ENCODE data around the gene ATP2B1. TPM values are rescaled to one million over a fixed set of nuclear protein-coding genes. Genes with fewer than 3 reads are reported as not detected.

ATP2B1 gene
- total RNA-seq, 1 experiment from 2014 or later: 48.5 TPM

GRCh38 chr12:89673603-89674002 is 35.0 kb downstream of the ATP2B1 start:
- H3K79me2 ChIP-seq (ENCODE audit: low read length): peaks cover 99% of the 10 kb centered on the region
- H3K4me3 ChIP-seq (ENCODE audit: low read length): no peak overlapping the region
- H3K27me3 ChIP-seq (ENCODE audit: low read length): no peaks in the 10 kb centered on the region
- DNase-seq (no peak), ATAC-seq (no peak)
- H3K36me3 ChIP-seq (ENCODE audit: low read depth, low read length): peaks cover 4% of the 10 kb centered on the region; the same call in 1 of the 2 replicates
- no peak overlapping the region for H2AFZ ChIP-seq (ENCODE audit: low read length)
- TF ChIP-seq, protein P1, sequence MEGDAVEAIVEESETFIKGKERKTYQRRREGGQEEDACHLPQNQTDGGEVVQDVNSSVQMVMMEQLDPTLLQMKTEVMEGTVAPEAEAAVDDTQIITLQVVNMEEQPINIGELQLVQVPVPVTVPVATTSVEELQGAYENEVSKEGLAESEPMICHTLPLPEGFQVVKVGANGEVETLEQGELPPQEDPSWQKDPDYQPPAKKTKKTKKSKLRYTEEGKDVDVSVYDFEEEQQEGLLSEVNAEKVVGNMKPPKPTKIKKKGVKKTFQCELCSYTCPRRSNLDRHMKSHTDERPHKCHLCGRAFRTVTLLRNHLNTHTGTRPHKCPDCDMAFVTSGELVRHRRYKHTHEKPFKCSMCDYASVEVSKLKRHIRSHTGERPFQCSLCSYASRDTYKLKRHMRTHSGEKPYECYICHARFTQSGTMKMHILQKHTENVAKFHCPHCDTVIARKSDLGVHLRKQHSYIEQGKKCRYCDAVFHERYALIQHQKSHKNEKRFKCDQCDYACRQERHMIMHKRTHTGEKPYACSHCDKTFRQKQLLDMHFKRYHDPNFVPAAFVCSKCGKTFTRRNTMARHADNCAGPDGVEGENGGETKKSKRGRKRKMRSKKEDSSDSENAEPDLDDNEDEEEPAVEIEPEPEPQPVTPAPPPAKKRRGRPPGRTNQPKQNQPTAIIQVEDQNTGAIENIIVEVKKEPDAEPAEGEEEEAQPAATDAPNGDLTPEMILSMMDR (conservative IDR thresholded peaks at IDR 0.05; ENCODE audit: low read depth, low read length): no peak
- TF ChIP-seq EZH2phosphoT487 (IDR thresholded peaks at IDR 0.05; ENCODE audit: borderline replicate concordance, low read length) (no peak), EZH2 (IDR thresholded peaks at IDR 0.05; ENCODE audit: low read length, unreplicated experiment) (no peak)
- H3K4me1 ChIP-seq (ENCODE audit: insufficient read depth, low read length): 0 out of 2 replicates have a peak, but pooled peaks cover 7% of the 10 kb centered on the region
- no peaks in the 10 kb centered on the region for H3K9me3 ChIP-seq (ENCODE audit: low read length)
- no peaks in the 10 kb centered on the region for H3F3A ChIP-seq (ENCODE audit: low read length, unreplicated experiment)
- H3K9me2 ChIP-seq (replicated peaks; ENCODE audit: low read length): no peaks in the 10 kb centered on the region
- BruUV-seq (replicated peaks): no TSS peak
- CTCF ChIA-PET: no interaction called here
- H3K9ac ChIP-seq (ENCODE audit: low read length): no peak overlapping the region
- peaks cover 41% of the 10 kb centered on the region for H4K20me1 ChIP-seq (ENCODE audit: low read length)
- POLR2A ChIA-PET (ENCODE audit: unreplicated experiment): no interaction called here
- H3K27ac ChIP-seq (ENCODE audit: low read length): no peak overlapping the region
- intact Hi-C loops (cut with micrococcal nuclease): no loop called here
- H3K4me2 ChIP-seq (ENCODE audit: low read length): no peak overlapping the region

DNA sequence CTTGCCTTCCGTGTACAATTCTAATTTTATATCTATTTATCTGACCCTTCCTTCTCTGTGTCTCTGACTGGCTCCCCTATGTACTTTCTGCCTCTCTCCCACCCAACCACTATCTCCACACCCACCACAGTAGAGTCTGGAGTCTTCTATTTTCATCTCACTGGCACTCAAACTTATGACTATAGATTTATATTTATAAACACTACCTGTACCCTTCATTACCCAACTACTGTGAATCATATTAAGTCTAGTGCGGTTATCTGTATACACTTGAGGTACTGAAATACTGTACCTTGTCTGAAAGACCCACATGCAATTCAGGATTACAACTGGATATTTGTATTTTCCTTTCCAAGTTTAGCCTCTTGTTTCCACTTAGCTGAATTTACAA is 36.1 kb downstream of the ATP2B1 start:
- no peak overlapping the region for H3K4me3 ChIP-seq (ENCODE audit: low read length)
- no peaks in the 10 kb centered on the region for H3K27me3 ChIP-seq (ENCODE audit: low read length)
- no peaks in the 10 kb centered on the region for H3K9me3 ChIP-seq (ENCODE audit: low read length)
- intact Hi-C loops (cut with micrococcal nuclease): no loop called here
- DNase-seq (no peak), ATAC-seq (no peak)
- H3K4me2 ChIP-seq (ENCODE audit: low read length): no peak overlapping the region
- no TSS peak for BruUV-seq (replicated peaks)
- no peak overlapping the region for H2AFZ ChIP-seq (ENCODE audit: low read length)
- H3K9me2 ChIP-seq (replicated peaks; ENCODE audit: low read length): no peaks in the 10 kb centered on the region
- TF ChIP-seq, protein P1 (conservative IDR thresholded peaks at IDR 0.05; ENCODE audit: low read depth, low read length): no peak
- no peak for TF ChIP-seq EZH2phosphoT487 (IDR thresholded peaks at IDR 0.05; ENCODE audit: borderline replicate concordance, low read length)
- no peak for TF ChIP-seq EZH2 (IDR thresholded peaks at IDR 0.05; ENCODE audit: low read length, unreplicated experiment)
- H3K36me3 ChIP-seq (ENCODE audit: low read depth, low read length): peaks cover 4% of the 10 kb centered on the region; the same call in 1 of the 2 replicates
- CTCF ChIA-PET: no interaction called here
- H3K79me2 ChIP-seq (ENCODE audit: low read length): peaks cover 99% of the 10 kb centered on the region
- no peak overlapping the region for H3K9ac ChIP-seq (ENCODE audit: low read length)
- no peak overlapping the region for H3K27ac ChIP-seq (ENCODE audit: low read length)
- POLR2A ChIA-PET (ENCODE audit: unreplicated experiment): no interaction called here
- H4K20me1 ChIP-seq (ENCODE audit: low read length): peaks cover 38% of the 10 kb centered on the region
- no peaks in the 10 kb centered on the region for H3K4me1 ChIP-seq (ENCODE audit: insufficient read depth, low read length)
- H3F3A ChIP-seq (ENCODE audit: low read length, unreplicated experiment): no peaks in the 10 kb centered on the region

GRCh38 chr12:89671469-89671868 is 37.2 kb downstream of the ATP2B1 start:
- no TSS peak for BruUV-seq (replicated peaks)
- Histone ChIP-seq H3K9me3 (ENCODE audit: low read length) (no peaks in the 10 kb centered on the region), H3K27me3 (ENCODE audit: low read length) (no peaks in the 10 kb centered on the region), H3K36me3 (ENCODE audit: low read depth, low read length) (peaks cover 4% of the 10 kb centered on the region; the same call in 1 of the 2 replicates), H3K4me1 (ENCODE audit: insufficient read depth, low read length) (no peaks in the 10 kb centered on the region), H3K4me2 (ENCODE audit: low read length) (no peak overlapping the region), H3K79me2 (ENCODE audit: low read length) (peaks cover 99% of the 10 kb centered on the region), H3K9ac (ENCODE audit: low read length) (no peak overlapping the region), H3K4me3 (ENCODE audit: low read length) (no peak overlapping the region), H3K27ac (ENCODE audit: low read length) (no peak overlapping the region), H3K9me2 (replicated peaks; ENCODE audit: low read length) (no peaks in the 10 kb centered on the region), H3F3A (ENCODE audit: low read length, unreplicated experiment) (no peaks in the 10 kb centered on the region), H2AFZ (ENCODE audit: low read length) (no peak overlapping the region), H4K20me1 (ENCODE audit: low read length) (peaks cover 41% of the 10 kb centered on the region)
- intact Hi-C loops (cut with micrococcal nuclease): no loop called here
- ATAC-seq: no peak
- TF ChIP-seq, protein P1 (conservative IDR thresholded peaks at IDR 0.05; ENCODE audit: low read depth, low read length): no peak
- no peak for TF ChIP-seq EZH2 (IDR thresholded peaks at IDR 0.05; ENCODE audit: low read length, unreplicated experiment)
- TF ChIP-seq EZH2phosphoT487 (IDR thresholded peaks at IDR 0.05; ENCODE audit: borderline replicate concordance, low read length): no peak
- ChIA-PET CTCF (no interaction called here), POLR2A (ENCODE audit: unreplicated experiment) (no interaction called here)
- no peak for DNase-seq
